ENCODE data around the gene ATP6V1C2. TPM values are rescaled to one million over a fixed set of nuclear protein-coding genes. Genes with fewer than 3 reads are reported as not detected.

ATP6V1C2 gene
- total RNA-seq, 5 donors from 2014 or later (not counting 1 experiment from before 2014, with no cell fraction given) = 0.36 TPM; not detected in 4

GRCh38 chr2:10831400-10831985, 110.1 kb downstream of the ATP6V1C2 start:
- Histone ChIP-seq H3K4me3 (ENCODE audit: control insufficient read depth in 1 of 2, extremely low read depth in 1 of 2, low read length in 1 of 2) (no peak overlapping the region), H3K36me3 (ENCODE audit: control insufficient read depth in 2 of 2, extremely low read depth in 1 of 2, insufficient read depth in 1 of 2, low read length in 1 of 2) (no peaks in the 10 kb centered on the region), H3K27ac (ENCODE audit: low read length) (no peak overlapping the region), H3K4me1 (ENCODE audit: control insufficient read depth in 1 of 2, extremely low read depth in 1 of 2, insufficient read depth in 2 of 2, low read length in 2 of 2) (peaks cover 0 to 18% of the 10 kb centered on the region in 2 experiments), H3K9me3 (no peaks in the 10 kb centered on the region), H3K27me3 (replicated peaks in 1 of 2; ENCODE audit: control insufficient read depth in 2 of 2, extremely low read depth in 1 of 2, insufficient read depth in 2 of 2, low read length in 1 of 2) (peaks cover 0 to 58% of the 10 kb centered on the region in 2 experiments)
- Mint-ChIP-seq H3K36me3 (no peaks in the 10 kb centered on the region), H3K4me1 (peaks cover 5 to 10% (median 8%) of the 10 kb centered on the region in 3 donors), H3K4me3 (no peak overlapping the region), H3K9me3 (no peaks in the 10 kb centered on the region), H3K27me3 (peaks cover 4 to 26% of the 10 kb centered on the region in 2 donors), H3K27ac (no peak overlapping the region)
- CTCF ChIA-PET = interaction anchor here (0.5 to 7.1 kb wide), 12 partner anchors 8 to 1386 kb away, joined by 3 to 60 read pairs (median 6); partner anchors contain the start of gene PDIA6 (in 1 of the 2)
- no peak for DNase-seq
- ATAC-seq (replicated peaks in 1 of 4) = no peak
- POLR2A ChIA-PET = no interaction called here
- 73% methylated on average over 13 of the region's 16 CpGs for WGBS (ENCODE audit: insufficient coverage)

- H3K27ac ChIP-seq (ENCODE audit: low read length) = no peak overlapping the region
- Mint-ChIP-seq H3K27ac (peak overlapping the region in 1 of 2 donors; percentile 23), H3K27me3 (peaks cover 4 to 30% of the 10 kb centered on the region in 2 donors), H3K4me1 (peaks cover 5 to 10% (median 8%) of the 10 kb centered on the region in 3 donors), H3K4me3 (peak overlapping the region in 1 of 3 donors; percentile 33), H3K36me3 (no peaks in the 10 kb centered on the region), H3K9me3 (no peaks in the 10 kb centered on the region)
- 58% methylated on average over 10 of the region's 30 CpGs for WGBS (ENCODE audit: insufficient coverage)
- H3K4me1 ChIP-seq (ENCODE audit: control insufficient read depth in 1 of 2, extremely low read depth in 1 of 2, insufficient read depth in 2 of 2, low read length in 2 of 2) = peaks cover 0 to 18% of the 10 kb centered on the region in 2 experiments
- no peaks in the 10 kb centered on the region for H3K36me3 ChIP-seq (ENCODE audit: control insufficient read depth in 2 of 2, extremely low read depth in 1 of 2, insufficient read depth in 1 of 2, low read length in 1 of 2)
- peak; percentile 54 to 89 (median 77) for DNase-seq
- peak; percentile 89 to 92 (median 90) for ATAC-seq (replicated peaks in 1 of 4)
- peaks cover 0 to 56% of the 10 kb centered on the region in 2 experiments for H3K27me3 ChIP-seq (replicated peaks in 1 of 2; ENCODE audit: control insufficient read depth in 2 of 2, extremely low read depth in 1 of 2, insufficient read depth in 2 of 2, low read length in 1 of 2)
- ChIA-PET CTCF (interaction anchor here (0.5 to 7.1 kb wide), 25 partner anchors 9 to 1328 kb away, joined by 3 to 60 read pairs (median 5); partner anchors contain the start of gene PDIA6 (in 1 of the 2)), POLR2A (no interaction called here)
- H3K9me3 ChIP-seq = no peaks in the 10 kb centered on the region
- H3K4me3 ChIP-seq (ENCODE audit: control insufficient read depth in 1 of 2, extremely low read depth in 1 of 2, low read length in 1 of 2) = no peak overlapping the region
Observed at GRCh38 chr2:10832203-10832936, 110.9 kb downstream of the ATP6V1C2 start.

- no peaks in the 10 kb centered on the region for H3K9me3 Mint-ChIP-seq
- Histone ChIP-seq H3K4me1 (ENCODE audit: control insufficient read depth in 1 of 2, extremely low read depth in 1 of 2, insufficient read depth in 2 of 2, low read length in 2 of 2) (peaks cover 0 to 18% of the 10 kb centered on the region in 2 experiments), H3K9me3 (no peaks in the 10 kb centered on the region), H3K36me3 (ENCODE audit: control insufficient read depth in 2 of 2, extremely low read depth in 1 of 2, insufficient read depth in 1 of 2, low read length in 1 of 2) (no peaks in the 10 kb centered on the region), H3K27ac (ENCODE audit: low read length) (no peak overlapping the region), H3K27me3 (replicated peaks in 1 of 2; ENCODE audit: control insufficient read depth in 2 of 2, extremely low read depth in 1 of 2, insufficient read depth in 2 of 2, low read length in 1 of 2) (peaks cover 0 to 62% of the 10 kb centered on the region in 2 experiments), H3K4me3 (ENCODE audit: control insufficient read depth in 1 of 2, extremely low read depth in 1 of 2, low read length in 1 of 2) (no peak overlapping the region)
- peaks cover 9 to 34% of the 10 kb centered on the region in 2 donors for H3K27me3 Mint-ChIP-seq
- WGBS (ENCODE audit: insufficient coverage) = 79% methylated on average over 10 of the region's 10 CpGs
- ChIA-PET POLR2A (no interaction called here), CTCF (interaction anchor here (0.5 to 7.1 kb wide), 24 partner anchors 9 to 1327 kb away, joined by 3 to 60 read pairs (median 5); partner anchors contain the start of gene PDIA6 (in 1 of the 2))
- ATAC-seq (replicated peaks in 1 of 4) = no peak
- H3K36me3 Mint-ChIP-seq = no peaks in the 10 kb centered on the region
- peaks cover 5 to 10% (median 8%) of the 10 kb centered on the region in 3 donors for H3K4me1 Mint-ChIP-seq
- DNase-seq = no peak
- no peak overlapping the region for H3K27ac Mint-ChIP-seq
- H3K4me3 Mint-ChIP-seq = peak overlapping the region in 1 of 3 donors; percentile 26
Observed at GRCh38 chr2:10833021-10833420, 111.6 kb downstream of the ATP6V1C2 start.

GRCh38 chr2:10834068-10834655, 112.7 kb downstream of the ATP6V1C2 start:
- Histone ChIP-seq H3K27ac (ENCODE audit: low read length) (no peak overlapping the region), H3K4me3 (ENCODE audit: control insufficient read depth in 1 of 2, extremely low read depth in 1 of 2, low read length in 1 of 2) (no peak overlapping the region), H3K9me3 (no peaks in the 10 kb centered on the region), H3K27me3 (replicated peaks in 1 of 2; ENCODE audit: control insufficient read depth in 2 of 2, extremely low read depth in 1 of 2, insufficient read depth in 2 of 2, low read length in 1 of 2) (peaks cover 0 to 58% of the 10 kb centered on the region in 2 experiments), H3K4me1 (ENCODE audit: control insufficient read depth in 1 of 2, extremely low read depth in 1 of 2, insufficient read depth in 2 of 2, low read length in 2 of 2) (peaks cover 0 to 18% of the 10 kb centered on the region in 2 experiments), H3K36me3 (ENCODE audit: control insufficient read depth in 2 of 2, extremely low read depth in 1 of 2, insufficient read depth in 1 of 2, low read length in 1 of 2) (no peaks in the 10 kb centered on the region)
- 100% methylated on average over 2 of the region's 8 CpGs for WGBS (ENCODE audit: insufficient coverage)
- H3K4me1 Mint-ChIP-seq = peaks cover 5 to 10% (median 8%) of the 10 kb centered on the region in 3 donors
- no peak for ATAC-seq (replicated peaks in 1 of 4)
- no peaks in the 10 kb centered on the region for H3K36me3 Mint-ChIP-seq
- POLR2A ChIA-PET = no interaction called here
- no peak for DNase-seq
- peaks cover 9 to 36% of the 10 kb centered on the region in 2 donors for H3K27me3 Mint-ChIP-seq
- no peaks in the 10 kb centered on the region for H3K9me3 Mint-ChIP-seq
- no peak overlapping the region for H3K4me3 Mint-ChIP-seq
- H3K27ac Mint-ChIP-seq = no peak overlapping the region
- CTCF ChIA-PET = interaction anchor here (0.6 to 7.1 kb wide), 5 partner anchors 10 to 1923 kb away, joined by 3 to 60 read pairs (median 10); a partner anchor contains a TSS

Other genes with a start within 250 kb of the ATP6V1C2 start
- 10 to 100 TPM; 18.4 to 26.0 (median 20.7) TPM for gene NOL10, start 31.7 kb upstream of the ATP6V1C2 start, total RNA-seq
- 10 to 100 TPM; 32.6 to 72.3 (median 50.9) TPM for gene PDIA6, start 91.2 kb downstream of the ATP6V1C2 start, total RNA-seq
- gene KCNF1, start 190.3 kb downstream of the ATP6V1C2 start, total RNA-seq = not detected

Data from T-cell (primary cell).